Breast epithelium (tissue), 3 donors: ENCODE data around the gene MIOX.

ENCODE experiments used
- CTCF ChIP-seq, 3 donors: fragments of 450-650 bp; IDR thresholded peaks; one replicate each; pipeline ENCODE4 v1.5.1; 2016 to 2017; ENCODE audit warnings: antibody characterized with exemption in 3 of 3, mild to moderate bottlenecking in 3 of 3, moderate library complexity in 3 of 3
- POLR2AphosphoS5 ChIP-seq, 3 donors: sonication (generic); formaldehyde crosslinking; IDR thresholded peaks; one replicate each; pipeline ENCODE4 v1.6.1; 2017; ENCODE audit warnings: antibody characterized with exemption in 3 of 3

DNA sequence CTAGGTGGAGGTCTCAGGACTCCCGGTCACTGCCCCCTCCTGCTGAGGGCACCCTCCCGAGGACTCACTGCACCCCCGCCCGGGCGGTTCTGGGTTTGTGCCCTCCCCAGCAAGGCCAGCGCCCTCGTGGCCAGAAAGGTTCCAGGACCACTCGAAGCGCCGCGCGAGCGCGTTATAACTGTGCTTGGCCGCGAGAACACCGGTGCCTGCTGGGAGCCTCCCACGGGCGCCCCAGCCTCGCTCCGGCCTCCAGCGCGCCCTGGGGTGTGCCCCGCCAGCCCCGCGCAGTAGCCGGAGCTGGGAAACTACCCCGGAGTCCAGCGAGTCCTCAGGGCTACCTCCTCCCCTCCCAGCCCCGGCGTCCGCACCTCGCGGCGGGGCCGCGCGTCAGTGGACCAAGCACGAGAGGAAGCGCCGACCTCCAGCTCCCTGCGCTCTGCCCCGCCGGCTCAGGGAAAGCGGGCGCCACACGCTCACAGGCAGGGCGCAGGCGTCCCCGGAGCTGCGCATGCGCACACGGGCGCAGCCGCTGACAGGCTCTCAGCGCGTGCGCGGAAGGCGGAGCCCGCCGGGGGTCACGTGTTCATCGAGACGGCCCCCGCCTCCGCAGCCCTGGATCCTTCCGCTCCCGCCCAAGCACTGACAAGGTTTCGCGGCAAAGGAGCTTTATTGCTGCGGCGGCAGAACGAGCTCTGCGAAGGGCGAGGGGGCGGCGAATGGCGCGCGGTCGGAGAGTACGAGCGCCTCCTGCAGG is 38.6 kb downstream of the MIOX start, which contains the start of gene SCO2:
- TF ChIP-seq CTCF (IDR thresholded peaks at IDR 0.05) (peak in 2 of 3 donors; percentile 26 to 41), POLR2AphosphoS5 (IDR thresholded peaks at IDR 0.05) (peak; percentile 62 to 79 (median 73))
